Endothelial cell of umbilical vein (primary cell): ENCODE data around the gene GTF2IRD1. TPM values are rescaled to one million over a fixed set of nuclear protein-coding genes. Genes with fewer than 3 reads are reported as not detected.

ENCODE experiments used
- BruUV-seq: library from RNA; stranded (reverse); fragments of 400-500 nt; replicated peaks from 2 replicates; lab custom pipeline; 2021; lab: Mats Ljungman, UMichigan
- CTCF ChIA-PET: fragments of 300-600, 350-600 bp; sonication (Branson Sonifier 250); formaldehyde crosslinking; loops from one replicate; lab custom pipeline; 2021; ENCODE audit warnings: antibody characterized with exemption, inconsistent platforms; lab: Charles Lee
- POLR2A ChIA-PET: fragments of 300-600, 350-600 bp; sonication (Branson Sonifier 250); formaldehyde crosslinking; loops from one replicate; lab custom pipeline; 2021; ENCODE audit warnings: antibody characterized with exemption, inconsistent platforms; lab: Charles Lee
- DNase-seq: peaks from one replicate; pipeline ENCODE4 v3.0.0-alpha.2; 2011; ENCODE audit warnings: low read depth, low spot score
- FAIRE-seq: peaks from 2 replicates; lab custom pipeline; 2011; peaks lifted over from hg19 to GRCh38; lab: Jason Lieb, UNC
- H2AFZ ChIP-seq: 2 replicates; pipeline ENCODE4 v1.6.0; 2012; ENCODE audit warnings: low read depth, low read length, control low read depth, inconsistent platforms
- H3K27ac ChIP-seq: 2 replicates; pipeline ENCODE4 v1.5.1; 2011; ENCODE audit warnings: low read depth, mild to moderate bottlenecking, control low read depth, low read length, moderate library complexity; ENCODE audit not compliant: insufficient read depth
- H3K27me3 ChIP-seq, 2 experiments: 2 replicates each; pipeline versions ENCODE4 v1.6.0 to v1.6.1; 2011; ENCODE audit warnings: low read length in 2 of 2, mixed read lengths in 1 of 2; ENCODE audit not compliant: control insufficient read depth in 2 of 2, insufficient read depth in 2 of 2
- H3K36me3 ChIP-seq, 2 experiments: 2 replicates in 1 of 2; 3 replicates in 1 of 2; pipeline ENCODE4 v1.5.1; 2011; ENCODE audit warnings: low read length in 2 of 2, mild to moderate bottlenecking in 1 of 2, moderate library complexity in 1 of 2; ENCODE audit not compliant: control insufficient read depth in 2 of 2, insufficient read depth in 2 of 2; ENCODE audit errors: extremely low read depth in 1 of 2
- H3K4me1 ChIP-seq: 3 replicates; pipeline ENCODE4 v1.5.1; 2011; ENCODE audit warnings: mild to moderate bottlenecking, low read length; ENCODE audit not compliant: control insufficient read depth, insufficient read depth; ENCODE audit errors: extremely low read depth
- H3K4me2 ChIP-seq: 2 replicates; pipeline ENCODE4 v1.6.1; 2011; ENCODE audit warnings: low read length, control low read depth, mixed read lengths; ENCODE audit not compliant: insufficient read depth
- H3K4me3 ChIP-seq, 3 experiments: fragments of 200-600 bp in 1 of 3; sonication (generic), shearing (Covaris generic) in 1 of 3; replicated peaks in 1 of 3; 2 replicates each; pipeline ENCODE4 v1.5.1; 2011 to 2016; ENCODE audit warnings: control low read depth in 3 of 3, low read length in 3 of 3, mild to moderate bottlenecking in 2 of 3, inconsistent platforms in 1 of 3, low read depth in 1 of 3, moderate library complexity in 1 of 3; ENCODE audit not compliant: insufficient read depth in 1 of 3
- H3K79me2 ChIP-seq: 2 replicates; pipeline ENCODE4 v1.6.0; 2012; ENCODE audit warnings: low read length, inconsistent platforms; ENCODE audit not compliant: control insufficient read depth, insufficient read depth
- H3K9ac ChIP-seq: replicated peaks from 2 replicates; pipeline ENCODE3; 2011; ENCODE audit warnings: low read length, control low read depth; ENCODE audit not compliant: insufficient read depth; ENCODE audit errors: extremely low read depth
- H3K9me1 ChIP-seq: replicated peaks from 3 replicates; pipeline ENCODE4 v1.6.0; 2011; ENCODE audit warnings: mild to moderate bottlenecking, low read length; ENCODE audit not compliant: control insufficient read depth, insufficient read depth; ENCODE audit errors: extremely low read depth
- H3K9me3 ChIP-seq: replicated peaks from 2 replicates; pipeline ENCODE4 v1.5.1; 2012; ENCODE audit warnings: low read length, inconsistent platforms; ENCODE audit not compliant: control insufficient read depth, insufficient read depth
- H4K20me1 ChIP-seq: replicated peaks from 2 replicates; pipeline ENCODE3; 2011; ENCODE audit warnings: mild to moderate bottlenecking, low read length; ENCODE audit not compliant: control insufficient read depth, insufficient read depth; ENCODE audit errors: extremely low read depth
- CTCF ChIP-seq, 2 donors: IDR thresholded peaks; 1 replicate in 1 of 2; 2 replicates in 1 of 2; pipeline ENCODE4 v1.5.1; 2011; ENCODE audit warnings: low read length in 2 of 2, mild to moderate bottlenecking in 2 of 2, moderate library complexity in 2 of 2, control low read depth in 1 of 2, inconsistent platforms in 1 of 2, low read depth in 1 of 2; ENCODE audit not compliant: insufficient read depth in 1 of 2; ENCODE audit errors: extremely low read depth in 1 of 2
- EZH2 ChIP-seq: IDR thresholded peaks from 2 replicates; pipeline ENCODE4 v1.6.1; 2012; ENCODE audit warnings: borderline replicate concordance, low read depth, mild to moderate bottlenecking, moderate library complexity, low read length, inconsistent platforms; ENCODE audit not compliant: severe bottlenecking
- FOS ChIP-seq: IDR thresholded peaks from 2 replicates; pipeline ENCODE4 v1.6.1; 2011; ENCODE audit warnings: mild to moderate bottlenecking, low read length, moderate library complexity, borderline replicate concordance; ENCODE audit not compliant: insufficient read depth
- GATA2 ChIP-seq: IDR thresholded peaks from 2 replicates; pipeline ENCODE4 v1.7.0; 2011; ENCODE audit warnings: low read depth, mild to moderate bottlenecking, moderate library complexity, mixed read lengths, low read length; ENCODE audit not compliant: insufficient read length, insufficient read depth
- JUN ChIP-seq: IDR thresholded peaks from 2 replicates; pipeline ENCODE4 v1.6.1; 2011; ENCODE audit warnings: borderline replicate concordance, low read depth; ENCODE audit not compliant: insufficient read length, insufficient read depth
- MAX ChIP-seq: IDR thresholded peaks from 2 replicates; pipeline ENCODE4 v1.6.1; 2011; ENCODE audit not compliant: insufficient read depth, insufficient read length
- MYC ChIP-seq: IDR thresholded peaks from one replicate; pipeline ENCODE4 v1.6.1; 2011; ENCODE audit warnings: mild to moderate bottlenecking, low read depth, low read length
- POLR2A ChIP-seq: IDR thresholded peaks from 2 replicates; pipeline ENCODE4 v1.6.1; 2012; ENCODE audit warnings: low read depth, mild to moderate bottlenecking, control low read depth, low read length
- POLR2AphosphoS5 ChIP-seq: IDR thresholded peaks from 2 replicates; pipeline ENCODE4 v1.6.1; 2012; ENCODE audit warnings: low read depth, mild to moderate bottlenecking, control low read depth, low read length, moderate library complexity; ENCODE audit not compliant: insufficient read depth
- dilution Hi-C: fragments of 300-500 bp; cut with MboI; formaldehyde crosslinking; loops from one replicate; pipeline ENCODE4 v1.15.0; 2019; ENCODE audit warnings: low sequenced_read_pairs; ENCODE audit not compliant: extremely low pct_ligation_motif_present
- intact Hi-C: fragments of 100-400 bp; cut with micrococcal nuclease; formaldehyde crosslinking; loops from one replicate; pipeline ENCODE4 v1.10.0; 2022
- polyA plus RNA-seq, 4 experiments: library from polyadenylated mRNA; depleted of rRNA in 3 of 4; stranded (reverse) in 3 of 4; unstranded in 1 of 4; fragments of >200 nt; gene quantifications; 2 replicates each; pipeline versions ENCODE4 v1.2.1 to v1.2.3, GENCODE V29; 2011 to 2012; ENCODE audit warnings: missing spikeins in 1 of 4
- total RNA-seq: library from RNA; stranded (reverse); gene quantifications from 2 replicates; pipeline ENCODE4 v1.2.3, GENCODE V29; 2021

The GTF2IRD1 gene
- total and polyA plus RNA-seq, 2 donors (not counting 3 experiments of a cell fraction or from before 2014, with no cell fraction given): 14.2 to 24.2 TPM

GRCh38 chr7:74493295-74493694 lies 39.6 kb downstream of the GTF2IRD1 start:
- no peaks in the 10 kb centered on the region for H3K27me3 ChIP-seq
- POLR2A ChIA-PET: interaction anchor here (0.8 kb wide), 1 partner anchor 8 kb away, joined by 4 read pairs; no protein-coding TSS in a partner anchor

More at GRCh38 chr7:74493295-74493694, 39.6 kb downstream of the GTF2IRD1 start:
- intact Hi-C loops: no loop called here
- Histone ChIP-seq H4K20me1 (no peaks in the 10 kb centered on the region), H3K9ac (no peak overlapping the region), H3K36me3 (peaks cover 0 to 1% of the 10 kb centered on the region in 2 experiments), H3K4me3 (no peak overlapping the region), H3K79me2 (no peaks in the 10 kb centered on the region), H3K9me3 (no peaks in the 10 kb centered on the region), H3K27ac (no peak overlapping the region), H2AFZ (no peak overlapping the region), H3K4me1 (no peaks in the 10 kb centered on the region), H3K9me1 (no peaks in the 10 kb centered on the region), H3K4me2 (no peak overlapping the region)
- BruUV-seq: no TSS peak
- DNase-seq: no peak
- no peak for FAIRE-seq
- CTCF ChIA-PET: interaction anchor here (0.9 kb wide), 1 partner anchor 10 kb away, joined by 3 read pairs; no protein-coding TSS in a partner anchor
- dilution Hi-C loops: no loop called here
- TF ChIP-seq MYC: no peak
- TF ChIP-seq POLR2AphosphoS5: no peak
- TF ChIP-seq JUN: no peak
- no peak for TF ChIP-seq EZH2
- no peak for TF ChIP-seq CTCF (IDR thresholded peaks at IDR 0.05; ENCODE audit: extremely low read depth in 1 of 2, insufficient read depth in 1 of 2, low read depth in 1 of 2, low read length in 2 of 2)
- TF ChIP-seq FOS: no peak
- TF ChIP-seq MAX: no peak
- TF ChIP-seq POLR2A: no peak
- no peak for TF ChIP-seq GATA2
